EH (cell line): ENCODE measurements around the gene ARL2BP.

Source experiments
- DNase-seq: peaks from one replicate; pipeline ENCODE4 v3.0.0-alpha.2; 2015; ENCODE audit warnings: low read depth

ARL2BP gene

DNA sequence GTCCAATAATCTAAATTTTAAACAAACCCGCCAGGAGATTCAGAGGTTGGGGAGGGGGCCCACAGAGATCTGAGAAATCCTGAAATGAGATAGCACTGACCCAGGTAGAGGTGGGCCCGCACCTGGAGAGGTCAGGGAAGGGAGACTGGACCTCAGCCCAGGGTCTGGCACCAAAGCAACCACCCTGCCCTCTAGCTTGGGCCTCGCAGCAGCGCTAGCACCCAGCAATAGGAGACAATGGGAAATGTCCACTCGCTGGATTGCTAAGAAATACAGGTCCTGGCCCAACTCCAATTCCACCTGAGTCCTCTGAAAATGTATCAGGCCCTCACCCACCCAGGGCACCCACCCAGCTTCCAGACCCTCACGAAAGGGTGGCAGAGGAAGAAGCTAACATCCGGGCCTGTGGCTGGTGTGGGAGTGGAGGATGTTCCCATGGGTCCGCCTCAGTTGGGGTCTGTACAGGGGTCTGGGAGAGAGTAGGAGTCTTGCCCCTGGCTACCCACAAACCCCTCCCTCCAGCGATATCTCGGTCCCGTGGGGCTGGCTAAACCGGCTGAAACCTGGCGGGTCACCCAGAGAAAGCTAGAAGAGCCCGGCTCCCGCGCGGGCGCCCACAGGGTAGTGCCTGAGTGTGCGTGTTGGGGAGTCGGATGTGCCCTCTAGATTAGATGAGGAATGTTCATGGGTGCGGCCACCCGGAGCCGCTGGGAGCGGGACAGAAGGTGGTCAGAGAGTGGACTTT is 38.3 kb downstream of the ARL2BP start:
- no peak for DNase-seq

DNA sequence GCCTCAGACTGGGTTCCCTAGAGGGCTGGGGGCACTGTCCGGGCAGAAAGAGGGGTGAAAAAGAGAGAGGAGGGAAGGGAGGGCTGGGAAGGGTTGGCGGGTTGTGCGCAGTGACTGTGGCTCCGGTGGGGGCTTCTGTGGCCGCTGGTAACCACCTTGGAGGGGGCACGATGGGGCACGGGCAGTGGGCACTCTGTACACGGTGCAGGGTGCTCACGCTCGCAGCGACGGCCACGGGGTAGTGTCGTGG is 38.8 kb downstream of the ARL2BP start:
- no peak for DNase-seq

DNA sequence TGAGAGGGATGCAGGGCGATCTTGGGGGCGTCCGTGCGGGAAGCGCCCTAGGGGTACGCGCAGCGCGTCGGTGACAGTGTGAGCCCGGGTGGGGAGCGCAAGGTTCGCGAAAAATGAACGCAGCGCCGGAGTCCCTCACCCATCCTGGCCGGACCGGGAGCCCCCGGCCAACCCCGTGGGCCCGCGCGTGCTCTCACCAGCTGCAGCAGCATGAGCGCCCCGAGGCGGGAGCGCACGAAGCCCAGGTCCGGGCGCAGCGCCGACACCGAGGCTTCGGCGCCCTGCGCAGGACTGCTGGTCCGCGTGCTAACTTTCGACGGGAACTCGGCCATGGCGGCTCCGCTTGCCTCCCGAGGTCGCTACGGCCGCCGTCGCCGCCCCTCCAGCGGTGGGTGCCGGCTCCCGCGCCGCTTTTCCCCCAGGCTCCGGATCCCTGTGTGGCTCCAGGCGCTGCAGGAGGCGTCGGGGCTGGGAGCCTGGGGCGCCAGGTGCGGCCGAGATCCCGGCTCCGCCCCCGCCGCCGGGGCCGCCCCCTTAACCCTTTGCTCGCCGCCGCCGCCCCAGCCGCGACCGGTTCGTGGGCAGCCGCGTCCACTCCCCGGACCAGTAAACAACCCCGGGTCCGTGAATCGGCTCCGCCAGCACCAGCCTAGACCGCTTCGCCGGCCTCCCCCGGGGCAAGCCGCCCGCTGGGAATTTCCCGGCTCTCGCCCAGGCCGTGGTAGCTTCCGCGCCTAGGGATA is 39.3 kb downstream of the ARL2BP start, which contains the start of gene PLLP:
TSS of gene PLLP (minus strand) at position 464 of the 743 bp plus-strand sequence. CDS start at position 332, 132 bp downstream.
- peak; percentile 38 for DNase-seq

DNA sequence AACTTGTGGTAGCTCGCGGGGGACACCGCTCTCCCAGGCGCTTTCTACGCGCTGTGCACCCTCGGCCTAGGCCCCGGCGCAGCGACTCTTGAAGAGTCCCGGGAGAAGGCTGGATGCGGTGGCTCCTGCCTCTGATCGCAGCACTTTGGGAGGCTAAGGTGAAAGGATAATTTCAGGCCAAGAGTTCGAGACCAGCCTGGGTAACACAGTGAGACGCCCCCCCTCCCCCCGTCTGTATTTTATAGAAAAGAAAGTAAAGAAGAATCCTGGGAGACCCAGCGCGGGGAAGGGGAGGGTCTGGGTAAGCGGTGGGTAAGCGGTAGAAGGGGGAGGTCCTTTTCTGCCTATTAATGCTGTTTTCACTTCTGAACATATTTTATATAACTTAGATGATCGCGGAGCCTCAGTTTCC is 39.9 kb downstream of the ARL2BP start:
- no peak for DNase-seq

DNA sequence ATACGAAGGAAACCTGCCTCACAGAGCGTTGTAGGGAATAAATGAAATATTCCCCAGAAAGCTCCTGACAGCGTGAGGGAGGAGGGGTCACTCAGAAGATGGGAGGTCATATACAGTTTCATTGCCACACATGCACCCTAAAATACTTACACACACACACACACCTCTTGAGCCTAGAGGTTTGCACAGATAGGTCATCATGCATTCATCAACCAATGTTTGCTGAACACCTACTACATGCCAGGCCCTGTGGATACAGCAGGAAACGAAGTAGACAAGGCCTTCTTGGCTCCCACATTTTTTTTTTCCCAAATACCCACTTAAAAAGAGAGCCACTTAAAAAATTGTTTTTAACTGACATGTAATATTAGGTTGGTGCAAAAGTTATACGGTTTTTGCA is 40.3 kb downstream of the ARL2BP start:
- DNase-seq: no peak

DNA sequence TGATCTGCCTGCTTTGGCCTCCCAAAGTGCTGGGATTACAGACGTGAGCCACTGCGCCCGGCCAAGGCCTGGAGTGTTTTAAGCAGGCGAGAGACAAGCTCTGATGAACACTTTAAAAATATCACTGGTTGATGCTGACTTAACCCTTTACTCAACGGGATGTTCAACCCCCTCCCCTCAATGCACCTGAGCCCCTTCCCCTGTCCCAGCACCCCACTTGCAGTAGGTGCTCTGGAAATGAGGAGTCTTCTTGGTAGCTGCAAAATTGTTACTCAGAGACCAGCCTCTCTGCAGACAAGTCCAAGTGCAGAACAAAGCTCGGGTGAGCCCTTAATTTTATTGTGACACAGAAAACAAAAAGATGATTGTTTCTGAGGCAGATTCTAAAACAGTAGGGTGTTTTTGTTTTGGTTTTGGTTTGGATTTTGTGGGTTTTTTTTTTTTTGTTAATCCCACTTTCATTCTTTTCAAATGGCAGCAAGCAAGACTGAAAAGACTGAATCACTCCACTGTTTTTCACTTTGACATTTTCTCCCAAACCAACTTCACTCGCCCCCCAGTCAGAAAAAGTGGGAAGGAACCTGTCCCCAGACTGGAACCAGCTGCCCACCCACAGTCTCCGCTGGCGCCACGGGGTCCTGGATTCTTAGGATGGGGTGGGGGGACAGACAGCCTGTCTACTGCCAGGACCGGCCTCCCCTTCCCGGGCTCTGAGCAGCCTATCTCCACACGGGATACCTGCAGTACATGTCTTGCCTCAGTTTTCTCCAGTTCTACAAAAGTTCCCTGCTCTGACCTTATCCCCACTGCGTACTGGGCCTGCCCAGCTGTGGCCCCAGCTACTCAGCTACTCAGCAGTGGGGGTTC is 44.6 kb downstream of the ARL2BP start:
- no peak for DNase-seq

DNA sequence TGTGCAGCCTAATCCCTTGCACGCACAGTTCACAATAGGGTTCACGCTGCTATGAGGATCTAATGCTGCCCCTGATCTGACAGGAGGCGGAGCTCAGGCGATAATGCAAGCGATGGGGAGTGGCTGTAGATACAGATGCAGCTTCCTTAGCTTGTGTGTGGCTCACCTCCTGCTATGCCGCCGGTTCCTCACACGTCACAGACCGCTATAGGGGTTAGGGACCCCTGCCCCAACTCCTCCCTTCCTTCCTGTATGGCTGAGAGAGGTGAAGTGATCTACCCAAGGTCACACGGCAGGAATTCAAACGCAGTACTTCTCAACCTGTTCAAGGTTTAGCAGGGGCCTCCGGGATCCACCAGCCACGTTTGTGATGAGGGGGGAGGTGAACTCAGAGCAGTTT is 52.8 kb downstream of the ARL2BP start:
- DNase-seq: no peak

DNA sequence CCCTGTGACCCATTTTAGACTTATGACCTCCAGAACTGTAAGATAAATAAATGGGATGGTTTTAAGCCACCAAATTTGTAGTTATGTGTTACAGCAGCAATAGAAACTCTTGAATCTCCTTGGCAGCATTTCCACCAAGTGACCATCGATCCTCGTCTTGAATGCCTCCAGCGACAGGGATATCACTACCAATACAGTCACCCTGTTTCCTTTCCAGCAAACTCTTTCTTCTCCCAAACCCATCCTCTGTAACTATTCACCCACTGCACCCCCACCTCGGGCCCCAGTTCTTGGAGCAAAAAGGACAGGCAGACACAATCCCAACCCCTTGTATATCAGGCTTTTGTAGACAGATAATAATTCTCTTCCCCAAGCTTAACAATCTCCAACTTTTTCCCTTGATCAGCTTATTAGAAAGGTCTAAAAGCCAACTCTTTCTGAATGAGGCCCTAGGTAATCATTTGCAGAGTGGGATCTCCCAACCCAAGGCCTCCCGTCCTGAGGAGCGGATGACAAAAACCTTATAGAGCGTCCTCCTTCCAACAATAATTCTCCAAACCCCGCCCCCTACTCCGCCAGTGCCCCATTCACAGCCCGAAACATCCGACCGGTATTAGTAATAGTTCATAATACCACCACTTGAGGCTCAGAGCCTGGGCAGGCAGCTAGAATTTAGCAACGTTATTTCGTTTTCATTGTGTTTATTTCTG is 54.1 kb downstream of the ARL2BP start:
- peak; percentile 83 for DNase-seq

DNA sequence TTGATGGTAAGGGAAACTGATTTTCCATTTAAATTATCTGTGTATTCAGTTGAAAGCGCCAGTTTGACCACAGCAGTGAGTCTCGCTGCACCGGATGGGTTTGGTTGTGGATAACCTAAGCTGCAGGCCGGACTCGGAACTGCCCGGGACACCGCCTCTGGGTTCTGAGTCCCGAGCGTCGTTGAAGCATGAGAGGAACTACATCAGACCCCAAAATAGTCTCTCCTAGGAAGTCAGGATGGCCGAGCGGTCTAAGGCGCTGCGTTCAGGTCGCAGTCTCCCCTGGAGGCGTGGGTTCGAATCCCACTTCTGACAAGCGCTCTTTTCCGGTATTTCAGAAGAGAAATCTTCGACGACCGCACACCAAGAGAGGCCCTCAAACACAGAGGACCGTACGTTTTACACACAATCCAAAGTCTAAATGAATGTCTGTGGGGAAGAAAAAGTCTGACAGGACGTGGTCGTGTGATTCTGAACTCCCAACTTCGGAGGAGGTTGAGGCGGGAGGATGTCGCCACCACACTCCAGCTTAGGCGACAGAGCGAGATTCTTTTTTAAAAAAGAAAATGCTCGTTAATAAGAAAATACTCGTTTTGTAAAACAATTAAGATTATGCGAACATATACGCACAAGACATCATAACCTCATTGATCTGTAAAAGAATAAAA is 54.8 kb downstream of the ARL2BP start:
- DNase-seq: peak; percentile 96

DNA sequence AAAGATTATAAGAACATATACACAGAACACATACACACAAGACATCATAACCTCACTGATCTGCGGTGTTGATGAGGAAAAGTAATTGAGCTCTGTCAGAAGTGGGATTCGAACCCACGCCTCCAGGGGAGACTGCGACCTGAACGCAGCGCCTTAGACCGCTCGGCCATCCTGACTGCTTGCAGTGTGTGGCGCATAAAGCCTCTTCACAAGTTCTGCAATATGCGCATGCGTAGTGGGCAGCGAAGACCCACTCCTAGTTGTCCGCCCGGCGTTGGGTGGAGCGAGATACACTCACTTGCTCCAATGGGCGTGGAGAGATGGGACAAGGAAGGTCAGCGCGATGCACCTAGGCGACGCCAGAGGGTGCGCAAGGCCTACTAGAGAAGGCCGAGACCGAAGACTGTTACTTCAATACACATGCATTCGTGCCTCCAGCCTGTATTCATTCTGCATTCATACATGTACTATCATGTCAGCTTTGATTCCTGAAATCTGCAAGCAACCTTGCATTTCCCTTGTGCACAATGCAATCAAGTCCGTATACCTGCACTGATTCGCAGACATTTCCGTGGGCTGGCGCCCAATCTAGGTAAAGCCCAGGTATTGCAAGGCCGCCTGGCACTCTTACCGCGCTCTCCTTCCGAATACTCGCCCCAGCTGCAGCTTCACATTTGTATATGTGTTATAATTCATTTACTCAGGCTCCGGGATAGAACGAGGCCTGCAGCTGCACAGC is 55.5 kb downstream of the ARL2BP start:
- DNase-seq: peak; percentile 99

DNA sequence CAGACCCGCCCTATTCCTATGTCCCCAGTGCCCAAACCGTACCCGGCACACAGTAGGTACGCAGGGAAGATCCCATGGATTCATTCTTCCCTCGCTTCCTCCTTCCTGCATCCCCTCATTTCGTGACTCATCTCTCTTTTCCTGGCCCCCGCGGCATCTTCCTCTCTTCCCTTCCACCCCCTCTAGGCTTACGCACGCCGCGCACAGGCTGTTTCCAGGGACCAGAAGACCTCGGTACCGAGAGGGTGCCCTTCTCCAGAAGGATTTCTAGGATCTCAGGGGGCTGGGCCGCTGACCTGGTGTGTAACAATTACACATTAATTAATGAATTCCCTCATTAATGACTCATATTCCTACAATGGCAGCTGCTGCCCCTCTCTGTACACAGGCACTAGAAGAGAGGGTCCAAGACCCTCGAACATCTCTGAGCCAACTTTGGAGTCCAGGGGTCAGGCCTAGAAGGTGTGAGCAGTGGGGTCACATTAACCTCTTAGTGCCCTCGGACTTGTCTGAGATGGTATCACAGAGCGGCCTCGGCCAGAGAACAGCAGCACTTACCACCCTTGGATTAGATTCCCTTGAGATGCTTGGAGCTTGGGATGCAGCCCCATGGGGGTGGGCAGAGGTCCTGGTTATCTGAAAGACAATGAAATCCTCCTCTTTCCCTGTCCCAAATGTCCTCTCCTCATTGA is 56.2 kb downstream of the ARL2BP start:
- peak; percentile 5 for DNase-seq
